Cardiac septum (tissue), 1 donor: ENCODE measurements around the gene NSFL1C. TPM values are rescaled to one million over a fixed set of nuclear protein-coding genes. Genes with fewer than 3 reads are reported as not detected.
A peak's percentile ranks its signal among the peaks of the same experiment; 100 is the strongest.
"Not testable (repeated sequence)": the region's sequence is repeated elsewhere in the genome, so short reads cannot be mapped to it uniquely, and the experiment has no call there.

Experiments used
- DNase-seq: peaks from one replicate; pipeline ENCODE4 v3.0.0-alpha.2; 2020; ENCODE audit warnings: low spot score
- intact Hi-C: fragments of 100-400 bp; cut with DNase I; formaldehyde crosslinking; loops from one replicate; pipeline ENCODE4 v1.14.0; 2022
- total RNA-seq: library from RNA; stranded (reverse); fragmentation: NEBNext Ultra II Directional; extraction: Animal tissue kit (Norgen Biotek cat#: 25700); gene quantifications from one replicate; pipeline ENCODE4 v1.2.1, GENCODE V29; 2021
- donor health status: DM: no; HTN: no; CAD: no.

NSFL1C gene
- total RNA-seq, 1 donor from 2014 or later = 64.0 TPM

GRCh38 chr20:1401451-1401907 is 65.2 kb downstream of the NSFL1C start:
- no peak for DNase-seq
- intact Hi-C loops = no loop called here

GRCh38 chr20:1399678-1400366 is 66.8 kb downstream of the NSFL1C start:
- DNase-seq, intact Hi-C loops: not testable (repeated sequence)

- intact Hi-C loops = not testable (repeated sequence)
Measured at GRCh38 chr20:1398185-1398584, 68.5 kb downstream of the NSFL1C start.

GRCh38 chr20:1397710-1398109 is 68.9 kb downstream of the NSFL1C start:
- DNase-seq = no peak
- intact Hi-C loops = no loop called here

More at GRCh38 chr20:1398185-1398584, 68.5 kb downstream of the NSFL1C start:
- DNase-seq = not testable (repeated sequence)

GRCh38 chr20:1396702-1397101 is 69.9 kb downstream of the NSFL1C start:
- no peak for DNase-seq
- intact Hi-C loops = no loop called here

GRCh38 chr20:1396264-1396663 is 70.4 kb downstream of the NSFL1C start:
- intact Hi-C loops = no loop called here
- no peak for DNase-seq

DNA sequence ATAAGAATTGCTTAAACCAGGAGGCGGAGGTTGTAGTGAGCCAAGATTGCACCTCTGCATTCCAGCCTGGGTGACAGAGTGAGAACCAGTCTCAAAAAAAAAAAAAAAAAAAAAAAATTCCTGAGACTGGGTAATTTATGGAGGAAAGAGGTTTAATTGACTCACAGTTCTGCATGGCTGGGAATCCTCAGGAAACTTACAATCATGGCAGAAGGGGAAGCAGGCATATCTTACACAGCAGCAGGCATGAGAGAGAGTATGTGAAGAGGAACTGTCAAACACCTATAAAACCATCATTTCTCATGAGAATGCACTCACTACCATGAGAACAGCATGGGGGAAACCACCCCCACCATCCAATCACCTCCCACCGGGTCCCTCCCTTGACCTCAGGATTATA is 72.0 kb downstream of the NSFL1C start:
- intact Hi-C loops = loop anchor here (5.0 kb wide), 1 partner anchor 73 kb away; the partner anchor contains the start of gene NSFL1C
- no peak for DNase-seq

- no peak for DNase-seq
- intact Hi-C loops = loop anchor here (1.0 to 5.0 kb wide), 2 partner anchors 68 to 74 kb away; partner anchors contain the start of gene NSFL1C
Measured at GRCh38 chr20:1393507-1393882, 73.2 kb downstream of the NSFL1C start.

GRCh38 chr20:1392693-1393506 is 73.7 kb downstream of the NSFL1C start, which contains the start of gene FKBP1A:
Gene FKBP1A, minus strand, starts transcription at chr20:1393054. Its CDS starts 56 bp downstream, at chr20:1392998.
- DNase-seq = peak; percentile 94
- intact Hi-C loops = loop anchor here (1.0 to 5.0 kb wide), 2 partner anchors 68 to 74 kb away; partner anchors contain the start of gene NSFL1C

DNA sequence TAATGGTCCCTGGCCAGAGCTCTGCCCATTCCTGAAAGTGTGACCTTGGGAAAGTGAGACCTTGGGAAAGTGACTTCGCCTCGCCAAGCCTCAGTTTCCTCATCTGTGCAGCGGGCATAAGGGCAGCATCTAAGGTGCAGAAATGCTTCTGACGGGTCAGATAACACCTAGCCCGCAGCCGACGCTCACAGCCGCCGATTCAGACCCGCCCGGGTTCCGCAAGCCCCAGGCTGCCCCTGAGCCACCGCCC is 74.3 kb downstream of the NSFL1C start:
- intact Hi-C loops = loop anchor here (5.0 kb wide), 1 partner anchor 75 kb away; the partner anchor contains the start of gene NSFL1C
- DNase-seq = no peak

Other genes with a start within 250 kb of the NSFL1C start
- gene RAD21L1, start 240.8 kb downstream of the NSFL1C start, total RNA-seq = not detected
- gene SNPH, start 200.6 kb downstream of the NSFL1C start, total RNA-seq = 6.9 TPM
- 2.7 TPM for gene SDCBP2, start 137.7 kb downstream of the NSFL1C start, total RNA-seq
- gene FKBP1A, start 73.8 kb downstream of the NSFL1C start, total RNA-seq = 163 TPM
- gene SIRPB2, start 24.6 kb upstream of the NSFL1C start, total RNA-seq = 2.2 TPM
- not detected for gene SIRPD, start 90.9 kb upstream of the NSFL1C start, total RNA-seq
- 0.92 TPM for gene SIRPB1, start 153.2 kb upstream of the NSFL1C start, total RNA-seq
- gene SIRPG, start 190.9 kb upstream of the NSFL1C start, total RNA-seq = not detected